Kidney capillary endothelial cell (primary cell): ENCODE results near the gene FUT2.
A peak's percentile ranks its signal among the peaks of the same experiment; 100 is the strongest.
"Not testable (repeated sequence)": the region's sequence is repeated elsewhere in the genome, so short reads cannot be mapped to it uniquely, and the experiment has no call there.

Experiments
- DNase-seq: peaks from one replicate; pipeline ENCODE4 v3.0.0-alpha.2; 2018; ENCODE audit warnings: low spot score

Gene FUT2

DNA sequence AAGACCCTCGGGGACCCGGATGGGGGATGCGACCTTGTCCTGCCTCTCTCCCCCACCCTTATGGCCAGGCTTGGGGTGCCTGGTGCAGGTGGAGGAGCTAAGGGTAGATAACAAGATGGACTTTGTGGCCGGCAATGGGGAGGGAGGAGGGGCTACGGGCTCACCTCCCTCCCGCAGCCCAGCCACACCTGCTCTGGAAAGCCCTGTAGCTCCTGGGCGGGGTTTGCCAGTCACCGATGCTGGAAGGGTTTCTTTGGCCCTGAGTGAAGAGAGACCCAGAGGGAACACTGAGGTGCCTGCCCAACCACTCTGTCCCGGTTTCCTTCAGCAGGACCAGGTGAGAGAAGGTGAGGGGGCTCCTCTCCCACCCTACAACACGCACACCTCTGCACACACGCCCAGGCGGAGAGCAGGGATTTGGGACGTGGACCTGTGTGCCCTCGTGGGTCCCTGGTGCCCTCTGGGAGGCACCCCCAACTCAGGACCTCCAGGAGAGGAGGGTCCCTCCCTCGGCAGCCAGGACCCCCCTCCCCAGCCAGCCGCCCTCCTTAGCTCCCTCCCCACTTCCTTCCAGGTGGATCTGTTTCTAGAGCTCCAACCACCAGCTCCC is at the start of gene FUT2:
FUT2 (plus strand) TSS at position 229 of the 610 bp plus-strand sequence. CDS start 6,986 bp downstream, outside the sequence.
- no peak for DNase-seq

DNA sequence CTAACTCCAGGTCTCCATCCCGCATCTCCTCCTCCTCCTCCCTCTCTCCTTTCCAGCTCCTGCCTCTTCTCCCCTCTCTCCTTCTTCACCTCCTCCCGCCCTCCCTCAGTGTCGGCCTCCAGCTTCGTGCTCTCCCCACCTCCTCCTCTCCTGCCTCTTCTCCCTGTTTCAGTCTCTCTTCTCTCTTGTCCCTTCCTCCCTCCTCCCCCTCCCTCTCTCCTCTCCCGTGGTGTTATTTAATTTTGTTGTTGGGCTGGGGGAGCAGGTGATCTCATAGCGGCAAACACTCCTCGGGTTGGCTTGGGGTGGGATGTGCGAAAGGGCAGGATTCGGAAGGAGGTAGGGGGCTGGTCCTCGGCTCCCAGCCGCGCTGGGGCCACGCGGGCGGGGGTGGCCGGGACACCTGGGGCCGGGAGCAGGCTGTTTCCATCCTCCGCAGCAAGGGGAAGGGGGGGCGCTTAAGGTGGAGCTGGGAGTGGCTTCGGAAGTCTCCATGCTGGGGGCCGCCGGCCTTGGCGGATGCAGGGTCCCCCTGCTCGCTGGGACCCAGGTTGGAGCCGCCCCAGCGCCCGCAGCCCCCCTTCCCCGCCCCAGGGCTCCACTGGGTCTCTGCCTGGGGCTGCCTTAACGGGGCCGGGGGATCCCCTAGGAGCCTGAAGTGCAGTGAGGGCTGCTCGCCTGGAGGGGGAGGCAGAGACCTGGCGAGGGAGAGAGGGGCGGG is 49.6 kb upstream of the FUT2 start, which contains the start of gene CA11:
CA11 (minus strand) TSS at position 187 of the 721 bp plus-strand sequence. CDS start 555 bp downstream, outside the sequence.
- peak; percentile 76 for DNase-seq

DNA sequence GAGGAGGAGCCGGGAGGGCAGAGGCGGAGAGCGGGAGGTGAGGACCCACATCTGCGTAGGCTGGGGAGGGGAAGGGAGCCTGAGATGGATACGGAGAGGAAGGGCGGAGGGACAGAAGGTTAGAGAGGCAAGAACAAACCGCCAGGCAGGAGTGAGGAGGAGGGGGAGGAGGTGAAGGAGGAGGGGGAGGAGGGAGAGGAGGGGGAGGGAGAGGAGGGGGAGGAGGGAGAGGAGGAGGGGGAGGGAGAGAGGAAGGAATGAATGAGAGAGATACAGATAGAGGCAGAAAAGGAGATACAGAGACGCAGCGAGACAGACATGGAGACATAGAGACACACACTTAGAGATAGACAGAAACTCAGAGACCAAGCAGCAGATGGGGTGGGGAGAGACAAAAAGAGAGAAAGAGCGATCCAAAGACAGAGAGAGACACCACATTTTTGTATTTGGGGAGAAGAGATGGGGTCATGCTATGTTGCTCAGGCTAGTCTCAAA is 49.0 kb upstream of the FUT2 start:
- no peak for DNase-seq

DNA sequence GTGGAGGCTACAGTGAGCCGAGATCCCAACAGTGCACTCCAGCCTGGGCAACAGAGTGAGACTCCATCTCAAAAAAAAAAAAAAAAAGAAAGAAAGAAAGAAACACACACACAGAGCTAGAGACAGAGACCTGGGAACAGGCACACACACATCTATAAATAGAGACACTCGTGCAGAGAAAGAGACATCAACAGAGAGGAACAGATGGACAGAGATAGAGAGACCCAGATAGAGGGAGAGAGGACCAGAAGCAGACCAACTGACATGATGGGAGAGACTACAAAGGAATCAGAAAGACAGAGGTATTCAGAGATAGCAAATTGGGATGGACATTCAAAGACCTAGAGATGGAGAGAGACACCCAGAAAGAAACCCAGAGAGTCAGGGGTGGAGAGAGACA is 47.6 kb upstream of the FUT2 start:
- DNase-seq: no peak

DNA sequence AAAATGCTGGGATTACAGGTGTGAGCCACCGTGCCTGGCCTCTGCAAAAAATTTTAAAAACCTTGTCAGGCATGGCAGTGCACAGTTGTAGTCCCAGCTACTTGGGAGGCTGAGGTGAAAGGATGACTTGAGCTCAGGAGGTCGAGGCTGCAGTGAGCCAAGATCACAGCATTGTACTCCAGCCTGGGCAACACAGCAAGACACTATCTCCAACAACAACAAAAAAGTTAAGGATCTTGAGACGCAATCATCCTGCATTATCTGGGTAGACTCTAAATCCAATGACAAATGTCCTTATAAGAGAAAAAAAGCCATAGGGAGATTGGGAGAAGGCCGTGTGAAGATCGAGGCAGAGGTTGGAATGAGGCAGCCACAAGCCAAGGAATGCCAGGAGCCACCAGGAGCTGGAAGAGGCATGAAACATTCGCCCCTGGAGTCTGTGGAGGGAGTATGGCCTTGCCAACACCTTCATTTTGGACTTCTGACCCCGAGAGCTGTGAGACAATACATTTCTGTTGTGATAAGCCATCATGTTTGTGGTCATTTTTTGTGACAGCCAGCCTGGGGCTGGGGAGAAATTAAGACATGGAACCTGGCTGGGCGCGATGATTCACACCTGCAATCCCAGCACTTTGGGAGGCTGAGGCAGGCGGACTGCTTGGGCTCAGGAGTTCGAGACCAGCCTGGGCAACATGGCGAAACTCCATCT is 44.6 kb upstream of the FUT2 start:
- no peak for DNase-seq

DNA sequence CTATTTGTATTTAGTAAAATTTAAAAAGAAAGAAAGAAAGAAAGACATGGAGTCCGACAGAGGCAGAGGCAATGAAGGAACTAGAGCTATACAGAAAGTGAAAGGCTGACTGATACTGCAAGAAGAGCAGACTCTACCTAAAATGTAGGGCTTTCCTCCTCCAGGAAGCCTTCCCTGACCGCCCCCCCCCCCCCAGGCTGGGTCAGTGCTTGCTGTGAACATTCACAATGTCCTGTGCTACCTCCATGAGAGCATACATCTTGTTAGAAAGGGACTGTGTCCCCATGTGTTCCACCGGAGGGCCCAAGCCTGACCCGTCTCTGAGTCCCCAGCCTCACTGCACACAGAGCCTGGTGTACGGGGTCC is 44.1 kb upstream of the FUT2 start:
- no peak for DNase-seq

DNA sequence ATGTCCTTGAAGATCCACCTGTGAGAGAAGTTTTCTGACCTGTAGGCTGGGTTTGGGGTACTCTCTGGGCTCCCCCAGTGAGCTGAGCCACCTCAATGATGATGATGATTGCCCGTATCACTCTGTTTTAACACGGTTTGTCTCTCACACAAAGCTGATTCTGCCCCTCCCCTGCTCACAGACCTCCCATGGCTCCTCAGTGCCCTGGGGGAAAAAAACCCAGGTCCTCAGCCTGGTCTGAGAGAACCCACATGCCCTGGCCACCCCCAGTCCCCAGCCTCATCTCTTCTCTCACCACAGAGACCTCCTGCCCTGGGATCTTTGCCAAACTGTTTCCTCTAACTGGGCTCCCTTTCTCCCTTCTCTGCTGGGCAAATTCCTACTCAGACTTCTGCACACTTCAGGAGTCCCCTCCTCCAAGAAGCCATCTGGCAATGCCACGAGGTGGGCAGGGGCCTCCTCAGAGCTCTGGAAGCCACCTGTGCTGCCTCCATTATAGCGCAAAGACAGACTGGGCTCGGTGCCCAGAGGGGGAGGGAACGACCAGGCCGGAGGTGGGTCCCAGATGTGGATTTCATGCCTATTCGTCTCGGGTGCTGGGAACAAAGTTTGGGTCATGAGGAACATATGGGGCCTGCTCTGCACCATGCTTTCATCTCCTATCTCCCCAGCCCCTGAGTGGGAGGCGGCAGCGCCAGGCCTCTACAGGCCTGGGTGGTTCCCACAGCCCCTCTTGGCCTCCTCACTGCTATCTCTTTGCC is 41.3 kb upstream of the FUT2 start:
- no peak for DNase-seq

DNA sequence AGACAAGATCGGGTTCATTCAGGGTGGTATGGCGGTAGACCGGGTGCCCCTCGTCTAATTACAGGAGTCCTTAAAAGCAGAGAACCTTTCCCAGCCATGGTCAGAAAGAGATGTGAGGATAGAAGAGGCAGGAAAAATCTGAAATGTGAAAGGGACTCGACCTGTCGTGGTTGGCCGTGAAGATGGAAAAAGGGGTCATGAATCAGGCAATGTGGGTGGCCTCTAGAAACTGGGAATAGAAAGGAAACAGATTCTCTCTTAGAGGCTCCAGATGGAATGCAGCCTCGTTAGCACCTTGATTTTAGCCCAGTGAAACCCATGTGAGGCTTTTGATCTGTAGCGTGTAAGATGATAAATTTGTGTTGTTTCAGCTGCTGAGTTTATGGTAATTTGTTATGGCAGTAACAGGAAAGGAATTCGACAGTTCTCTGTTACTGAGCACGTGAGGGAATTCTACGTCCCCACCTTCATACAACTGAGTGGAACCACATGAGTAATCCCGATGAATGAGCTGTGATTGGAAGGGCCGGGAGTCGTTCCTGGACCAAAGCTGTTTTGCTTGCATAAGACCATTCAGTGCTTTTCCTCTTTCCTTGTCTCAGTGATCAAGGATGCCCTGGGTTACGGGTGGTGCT is 38.8 kb upstream of the FUT2 start:
- no peak for DNase-seq

DNA sequence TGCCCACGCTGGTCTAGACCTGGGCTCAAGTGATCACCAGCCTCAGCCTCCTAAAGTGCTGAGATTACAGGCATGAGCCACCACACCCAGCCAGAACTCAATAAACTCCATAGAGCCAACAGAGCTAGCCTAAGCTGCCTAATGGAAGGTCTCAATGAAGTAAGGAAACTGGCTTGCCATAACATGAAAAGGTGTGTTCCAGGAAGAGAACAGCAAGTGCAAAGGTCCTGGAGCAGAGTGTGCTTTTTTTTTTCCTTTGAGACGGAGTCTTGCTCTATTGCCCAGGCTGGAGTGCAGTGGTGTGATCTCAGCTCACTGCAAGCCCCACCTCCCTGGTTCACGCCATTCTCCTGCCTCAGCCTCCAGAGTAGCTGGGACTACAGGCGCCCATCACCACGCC is 37.9 kb upstream of the FUT2 start:
- DNase-seq: not testable (repeated sequence)

DNA sequence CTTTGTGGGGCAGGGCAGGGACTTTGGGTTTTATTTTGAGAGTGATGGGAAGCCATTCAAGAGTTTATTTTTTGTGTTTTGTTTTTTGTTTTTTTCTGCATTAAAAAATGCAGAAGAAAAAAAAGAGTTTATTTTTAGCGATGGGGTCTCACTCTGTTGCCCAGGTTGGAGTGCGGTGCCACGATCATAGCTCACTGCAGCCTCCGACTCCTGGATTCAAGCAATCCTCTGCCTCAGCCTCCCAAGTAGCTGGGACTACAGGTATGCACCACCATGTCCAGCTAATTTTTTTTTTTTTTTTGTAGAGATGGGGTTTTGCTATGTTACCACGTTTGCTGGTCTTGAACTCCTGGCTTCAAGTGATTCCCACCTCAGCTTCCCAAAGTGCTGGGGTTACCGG is 37.3 kb upstream of the FUT2 start:
- DNase-seq: no peak

DNA sequence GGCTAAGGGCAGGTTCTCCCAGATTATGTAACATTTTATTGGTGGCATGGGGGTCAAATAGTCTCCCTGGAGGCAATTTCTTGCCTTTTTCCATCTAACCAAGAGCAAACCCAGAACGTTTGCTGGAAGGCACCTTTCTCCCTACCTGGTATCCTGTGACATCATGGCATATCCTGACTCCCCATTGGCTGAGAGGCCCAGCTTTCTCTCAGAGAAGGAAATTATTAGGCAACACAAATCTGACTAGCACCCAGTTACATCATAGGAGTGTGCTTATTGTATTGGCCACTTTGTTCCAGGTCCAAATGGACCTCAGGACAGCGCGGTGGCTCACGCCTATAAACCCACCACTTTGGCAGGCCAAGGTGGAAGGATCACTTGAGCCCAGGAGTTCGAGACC is 36.0 kb upstream of the FUT2 start:
- DNase-seq: no peak

DNA sequence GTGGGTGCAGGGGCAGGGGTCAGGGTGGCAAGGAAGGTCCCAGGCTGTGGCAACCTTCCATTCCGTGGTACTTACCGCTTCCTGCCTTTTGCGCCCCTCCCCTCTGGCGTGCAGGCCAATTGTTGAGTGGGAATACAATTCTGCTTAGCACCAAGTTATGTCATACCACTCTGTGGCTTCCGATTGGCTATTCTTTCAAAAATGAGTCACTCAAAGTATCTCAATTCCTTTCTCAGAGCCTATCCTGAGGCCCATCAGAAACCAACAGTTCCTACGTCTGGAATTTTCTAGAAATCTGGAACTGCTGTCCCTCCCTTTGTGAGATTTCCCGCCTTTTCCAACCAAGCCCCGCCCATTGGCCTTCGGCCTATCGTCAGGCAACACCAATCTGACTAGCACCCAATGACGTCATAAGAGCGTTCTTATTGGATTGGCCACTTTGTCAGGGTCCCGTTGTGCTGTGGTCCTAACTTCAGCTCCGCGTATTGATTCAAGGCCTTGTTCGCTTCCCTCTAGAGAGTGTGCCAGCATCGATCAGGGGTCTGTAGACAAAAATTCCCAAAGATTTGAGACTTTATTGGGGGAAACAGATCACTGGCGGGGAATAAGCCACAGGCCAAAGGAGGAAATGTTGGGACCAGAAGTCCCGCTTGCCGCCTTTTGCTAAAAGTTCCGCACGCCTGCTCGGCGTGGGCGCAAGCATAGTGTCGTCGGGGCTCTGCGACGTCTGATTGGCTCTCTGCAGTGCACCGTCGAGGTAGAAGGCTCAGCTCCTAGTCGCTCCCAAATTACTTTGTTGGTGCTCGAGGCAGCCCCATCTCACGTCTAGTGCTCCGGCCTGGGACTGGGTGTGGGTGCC is 34.7 kb upstream of the FUT2 start:
- DNase-seq: peak; percentile 84

DNA sequence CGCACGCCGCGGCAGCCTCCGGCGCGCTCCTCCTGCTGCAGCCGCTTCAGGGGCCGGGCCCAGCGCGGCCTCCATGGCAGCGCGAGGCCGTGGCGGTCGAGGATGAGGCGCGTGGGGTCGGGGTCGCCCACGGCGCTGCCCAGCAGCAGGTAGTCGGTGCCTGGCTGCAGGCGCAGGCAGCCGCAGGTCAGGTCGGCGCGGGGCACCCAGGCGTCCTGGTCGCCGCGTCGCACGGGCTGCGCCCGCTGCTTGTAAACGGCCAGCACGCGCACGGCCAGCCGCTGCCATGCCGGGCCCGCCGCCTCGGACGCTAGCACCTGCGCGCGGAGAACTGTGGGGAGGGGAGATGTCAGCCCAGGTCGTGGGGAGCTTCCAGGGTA is 34.1 kb upstream of the FUT2 start:
- DNase-seq: no peak

DNA sequence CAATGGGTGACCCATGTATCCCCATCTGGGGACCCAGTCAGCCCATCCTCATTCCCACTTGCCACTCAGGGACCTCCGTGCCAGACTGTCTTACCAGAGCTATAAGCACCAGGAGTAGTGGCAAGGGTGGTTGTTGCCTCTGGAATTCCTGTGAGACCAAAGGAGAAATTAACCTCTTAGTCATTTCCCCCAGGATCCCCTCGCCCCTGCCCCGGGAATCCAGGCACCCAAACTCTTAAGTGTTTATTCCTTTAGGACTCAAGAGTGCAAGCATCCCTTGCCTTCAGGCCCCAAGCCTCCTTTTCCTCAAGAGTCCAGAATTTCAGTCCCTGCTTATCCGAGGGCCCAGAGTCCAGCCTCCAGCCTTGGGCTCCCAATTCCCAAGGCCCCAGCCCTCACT is 32.1 kb upstream of the FUT2 start:
- no peak for DNase-seq

DNA sequence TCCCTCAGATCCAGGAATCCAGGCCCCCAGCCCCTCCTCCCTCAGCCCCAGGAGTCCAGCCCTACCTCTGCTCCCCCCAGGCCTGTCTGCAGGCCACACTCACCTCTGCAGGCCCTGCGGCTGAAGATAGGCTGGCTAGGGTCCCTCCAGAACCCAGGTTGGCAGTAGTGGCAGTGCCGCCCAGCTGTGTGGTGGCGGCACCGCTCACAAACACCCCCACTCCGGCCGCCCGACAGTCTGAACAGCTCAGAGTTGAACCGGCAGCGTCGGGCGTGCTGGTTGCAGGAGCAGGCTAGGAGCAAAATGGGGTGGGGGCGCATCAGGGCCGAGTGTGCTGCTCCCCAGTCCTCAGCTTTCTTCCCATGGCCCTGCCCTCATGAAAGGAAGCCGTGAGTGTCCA is 31.3 kb upstream of the FUT2 start:
- DNase-seq: no peak

DNA sequence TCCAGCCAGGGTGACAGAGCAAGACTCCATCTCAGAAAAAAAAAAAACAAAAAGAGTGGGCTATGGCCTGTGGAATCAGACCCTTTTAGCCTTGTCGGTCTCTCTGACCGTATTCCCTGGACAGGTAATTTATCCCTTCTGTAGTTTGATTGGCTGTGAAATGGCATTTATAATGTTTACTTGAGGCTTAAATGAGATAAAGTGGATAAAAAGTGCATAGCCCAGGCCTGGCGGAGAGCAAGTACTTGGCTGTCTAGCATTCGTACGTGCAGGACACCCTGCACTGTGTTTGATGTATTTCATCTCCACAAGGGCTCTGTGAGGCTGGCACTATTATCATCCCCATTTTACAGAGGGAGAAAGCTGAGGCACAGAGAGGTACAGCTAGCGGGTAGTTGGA is 30.0 kb upstream of the FUT2 start:
- no peak for DNase-seq

DNA sequence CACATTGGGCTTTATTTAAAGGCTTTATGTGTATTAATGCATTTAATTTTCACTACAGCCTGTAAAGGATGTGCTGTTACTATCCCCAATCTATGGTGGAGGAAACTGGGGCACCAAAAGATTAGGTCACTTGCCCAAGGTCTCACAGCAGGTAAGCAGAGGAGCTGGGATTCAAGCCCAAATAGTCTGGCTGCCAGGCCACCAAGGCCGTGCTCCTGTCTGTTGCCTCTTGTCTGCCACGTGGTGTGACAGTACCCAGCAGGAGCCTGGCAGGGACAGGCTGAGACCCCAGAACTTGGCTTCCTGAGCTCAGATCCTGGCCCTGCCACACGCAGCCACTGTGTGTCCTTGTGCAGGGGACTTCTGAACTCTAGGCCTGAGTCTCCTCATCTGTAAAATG is 27.4 kb upstream of the FUT2 start:
- no peak for DNase-seq

DNA sequence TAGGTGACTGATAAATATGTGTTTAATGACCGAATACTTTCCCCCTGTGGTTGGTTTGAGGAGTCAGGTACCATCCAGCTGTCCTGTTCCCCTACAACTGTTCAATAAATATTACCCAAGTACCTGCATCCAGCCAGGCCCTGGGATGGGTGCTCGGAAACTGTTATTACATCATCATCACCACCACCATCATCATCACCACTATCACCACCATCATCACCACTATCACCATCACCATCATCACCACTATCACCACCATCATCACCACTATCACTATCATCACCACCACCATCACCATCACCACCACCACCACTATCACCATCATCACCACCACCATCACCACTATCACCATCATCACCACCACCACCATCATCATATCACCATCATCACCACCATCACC is 27.0 kb upstream of the FUT2 start:
- no peak for DNase-seq

DNA sequence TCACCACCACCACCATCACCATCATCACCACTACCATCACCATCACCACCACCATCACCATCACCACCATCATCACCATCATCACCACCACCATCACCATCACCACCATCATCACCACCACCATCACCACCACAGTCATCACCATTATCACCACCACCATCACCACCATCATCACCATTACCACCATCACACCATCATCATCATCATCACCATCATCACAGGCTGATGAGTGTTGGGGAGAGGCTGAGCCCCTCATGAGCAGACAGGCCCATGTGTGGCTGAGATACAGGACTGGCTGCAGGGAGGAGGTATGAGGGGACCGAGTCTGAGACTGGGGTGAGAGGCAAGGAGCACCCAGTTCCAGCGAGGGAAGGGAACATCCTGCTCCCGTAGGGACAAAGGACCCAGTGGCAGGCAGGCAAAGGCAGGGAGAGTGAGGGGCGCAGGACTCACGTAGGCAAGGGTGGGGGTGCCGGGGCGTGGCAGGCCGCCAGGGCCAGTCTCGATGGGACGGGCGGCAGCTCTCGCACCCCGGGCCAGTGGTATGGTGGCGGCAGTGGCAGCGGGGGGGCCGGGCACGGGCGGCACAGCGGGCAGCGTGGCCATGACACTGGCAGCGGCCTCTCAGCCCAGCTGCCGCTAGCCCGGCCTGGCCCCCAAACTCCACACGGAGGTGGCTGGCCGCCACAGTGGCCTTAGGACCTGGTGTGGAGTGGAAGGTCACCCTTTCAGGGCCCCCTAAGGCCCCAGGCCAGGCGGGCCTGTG is 25.7 kb upstream of the FUT2 start:
- DNase-seq: no peak
